ENCODE measurements around the gene C2orf42.
"Not testable (repeated sequence)": the region's sequence is repeated elsewhere in the genome, so short reads cannot be mapped to it uniquely, and the experiment has no call there.

- not testable (repeated sequence) for TF ChIP-seq POLR2A, POLR2AphosphoS5 (IDR thresholded peaks at IDR 0.05; ENCODE audit: low read depth, low read length)
Measured at GRCh38 chr2:70131344-70132143, 59.3 kb downstream of the C2orf42 start.
